H1 (cell line): ENCODE measurements around the gene PET100. TPM values are rescaled to one million over a fixed set of nuclear protein-coding genes. Genes with fewer than 3 reads are reported as not detected.

Experiments used
- JUN ChIP-seq: IDR thresholded peaks from 2 replicates; pipeline ENCODE4 v1.6.1; 2011; ENCODE audit warnings: low read depth, mild to moderate bottlenecking, improper control_type of control experiment, low read length
- TEAD4 ChIP-seq: IDR thresholded peaks from 2 replicates; pipeline ENCODE4 v1.6.1; 2012; ENCODE audit warnings: low read depth, low read length, inconsistent platforms, mixed read lengths
- polyA plus RNA-seq, 7 experiments: library from polyadenylated mRNA; depleted of rRNA in 3 of 7; stranded (reverse) in 5 of 7; unstranded in 2 of 7; fragments of >200 nt in 5 of 7; fragments of 200-250 nt in 2 of 7; gene quantifications; 1 replicate in 5 of 7; 2 replicates in 1 of 7; 4 replicates in 1 of 7; pipeline versions ENCODE4 v1.2.1 to v1.2.3, GENCODE V29; 2011 to 2013; ENCODE audit warnings: missing spikeins in 2 of 7, mixed read lengths in 2 of 7
- total RNA-seq: library from RNA; stranded (reverse); fragmentation: NEBNext Ultra II Directional; extraction: Animal tissue kit (Norgen Biotek cat#: 25700); gene quantifications from 2 replicates; pipeline ENCODE4 v1.2.1, GENCODE V29; 2021

Gene PET100
- total and polyA plus RNA-seq, 2 of the 8 experiments (the other 6 are each of a cell fraction or from before 2014, with no cell fraction given): 80.8 to 105 TPM

GRCh38 chr19:7602240-7602934 lies 27.2 kb upstream of the PET100 start (continued):
- no peak for TF ChIP-seq JUN
- no peak for TF ChIP-seq TEAD4
